ENCODE results near the gene ELOB.

- no peak for TF ChIP-seq EZH2 (IDR thresholded peaks at IDR 0.05; ENCODE audit: low read length, unreplicated experiment)
- TF ChIP-seq CTCF (conservative IDR thresholded peaks at IDR 0.05; ENCODE audit: low read depth, low read length), result no peak
- no peak for TF ChIP-seq EZH2phosphoT487 (IDR thresholded peaks at IDR 0.05; ENCODE audit: borderline replicate concordance, low read length)
Observed at GRCh38 chr16:2776500-2777139, 460 bp downstream of the ELOB start.
